Hepatocyte (in vitro differentiated cells): ENCODE results near the gene STK32C.

ENCODE experiments used
- EZH2 ChIP-seq: fragments of 200-600 bp; sonication (generic); IDR thresholded peaks from 2 replicates; pipeline ENCODE4 v1.6.1; 2016; ENCODE audit warnings: antibody characterized with exemption, mild to moderate bottlenecking, borderline replicate concordance
- TF ChIP-seq, protein P1 (sequence below): fragments of 200-600 bp; sonication (generic); IDR thresholded peaks from 2 replicates; pipeline ENCODE4 v1.5.1; 2016; ENCODE audit warnings: antibody characterized with exemption, mild to moderate bottlenecking; ENCODE audit not compliant: poor library complexity

DNA sequence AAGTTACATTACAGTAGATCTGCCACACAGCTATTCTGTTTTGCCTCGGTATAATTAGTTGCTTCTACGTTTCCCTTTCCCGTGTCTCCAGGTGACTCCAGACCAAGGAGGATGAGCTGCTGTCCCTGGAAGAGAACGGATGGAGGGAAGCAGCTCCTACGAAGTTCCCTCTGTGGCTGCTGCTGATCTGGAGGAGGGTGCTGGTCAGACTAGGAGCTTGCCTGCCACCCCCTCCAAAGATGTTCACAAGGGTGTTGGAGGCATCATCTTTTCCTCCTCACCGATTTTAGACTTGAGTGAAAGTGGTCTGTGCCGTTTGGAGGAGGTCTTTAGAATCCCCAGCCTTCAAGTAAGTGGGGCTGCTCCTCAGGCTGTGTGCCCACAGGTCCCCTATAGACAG is 25.6 kb upstream of the STK32C start:
- TF ChIP-seq, protein P1, sequence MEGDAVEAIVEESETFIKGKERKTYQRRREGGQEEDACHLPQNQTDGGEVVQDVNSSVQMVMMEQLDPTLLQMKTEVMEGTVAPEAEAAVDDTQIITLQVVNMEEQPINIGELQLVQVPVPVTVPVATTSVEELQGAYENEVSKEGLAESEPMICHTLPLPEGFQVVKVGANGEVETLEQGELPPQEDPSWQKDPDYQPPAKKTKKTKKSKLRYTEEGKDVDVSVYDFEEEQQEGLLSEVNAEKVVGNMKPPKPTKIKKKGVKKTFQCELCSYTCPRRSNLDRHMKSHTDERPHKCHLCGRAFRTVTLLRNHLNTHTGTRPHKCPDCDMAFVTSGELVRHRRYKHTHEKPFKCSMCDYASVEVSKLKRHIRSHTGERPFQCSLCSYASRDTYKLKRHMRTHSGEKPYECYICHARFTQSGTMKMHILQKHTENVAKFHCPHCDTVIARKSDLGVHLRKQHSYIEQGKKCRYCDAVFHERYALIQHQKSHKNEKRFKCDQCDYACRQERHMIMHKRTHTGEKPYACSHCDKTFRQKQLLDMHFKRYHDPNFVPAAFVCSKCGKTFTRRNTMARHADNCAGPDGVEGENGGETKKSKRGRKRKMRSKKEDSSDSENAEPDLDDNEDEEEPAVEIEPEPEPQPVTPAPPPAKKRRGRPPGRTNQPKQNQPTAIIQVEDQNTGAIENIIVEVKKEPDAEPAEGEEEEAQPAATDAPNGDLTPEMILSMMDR = no peak
- no peak for TF ChIP-seq EZH2
